Measurements from ENCODE around the gene CHST15. TPM values are rescaled to one million over a fixed set of nuclear protein-coding genes. Genes with fewer than 3 reads are reported as not detected.

The CHST15 gene
- total and polyA plus RNA-seq, 4 donors: 2.9 to 16.5 (median 6.4) TPM

DNA sequence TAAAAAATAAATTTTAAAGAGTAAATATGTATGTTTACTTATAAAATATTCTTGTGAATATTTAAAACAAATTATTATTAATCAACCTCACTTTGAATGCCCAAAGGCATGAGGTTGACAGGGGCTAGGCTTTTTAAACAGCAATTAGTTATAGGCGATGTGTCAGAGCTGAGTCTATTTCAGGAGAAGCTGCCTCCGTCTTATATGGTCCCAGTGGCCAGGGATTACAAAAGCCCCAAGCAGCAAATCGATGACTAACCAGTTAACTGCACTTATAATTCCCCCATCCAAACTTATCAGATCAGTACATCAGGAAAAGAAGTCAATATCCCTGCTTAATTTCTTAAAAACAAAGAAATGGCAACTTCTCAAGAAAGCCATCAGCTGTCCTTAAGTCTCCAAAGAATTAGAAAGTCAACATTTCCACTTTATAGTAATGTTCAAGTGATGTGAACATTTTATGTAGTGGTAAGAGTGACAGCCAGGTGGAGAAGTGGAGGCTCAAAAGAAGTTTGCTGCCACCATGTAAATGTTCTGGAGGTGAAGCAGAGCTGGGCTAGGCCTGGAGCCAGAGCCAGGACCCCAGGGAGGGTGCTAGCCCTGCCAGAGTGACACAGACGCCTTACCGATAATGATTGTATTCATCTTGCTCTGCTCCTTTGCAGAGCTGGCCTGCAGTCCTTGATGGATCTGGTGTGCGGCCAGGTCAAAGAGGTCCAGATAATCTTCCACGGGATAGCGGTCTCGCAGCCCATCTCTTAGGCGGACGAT is 51.5 kb downstream of the CHST15 start:
- peak overlapping the region in 1 of 2 donors; percentile 18 for H3K27ac ChIP-seq (ENCODE audit: low read depth in 1 of 2, low read length in 2 of 2)

DNA sequence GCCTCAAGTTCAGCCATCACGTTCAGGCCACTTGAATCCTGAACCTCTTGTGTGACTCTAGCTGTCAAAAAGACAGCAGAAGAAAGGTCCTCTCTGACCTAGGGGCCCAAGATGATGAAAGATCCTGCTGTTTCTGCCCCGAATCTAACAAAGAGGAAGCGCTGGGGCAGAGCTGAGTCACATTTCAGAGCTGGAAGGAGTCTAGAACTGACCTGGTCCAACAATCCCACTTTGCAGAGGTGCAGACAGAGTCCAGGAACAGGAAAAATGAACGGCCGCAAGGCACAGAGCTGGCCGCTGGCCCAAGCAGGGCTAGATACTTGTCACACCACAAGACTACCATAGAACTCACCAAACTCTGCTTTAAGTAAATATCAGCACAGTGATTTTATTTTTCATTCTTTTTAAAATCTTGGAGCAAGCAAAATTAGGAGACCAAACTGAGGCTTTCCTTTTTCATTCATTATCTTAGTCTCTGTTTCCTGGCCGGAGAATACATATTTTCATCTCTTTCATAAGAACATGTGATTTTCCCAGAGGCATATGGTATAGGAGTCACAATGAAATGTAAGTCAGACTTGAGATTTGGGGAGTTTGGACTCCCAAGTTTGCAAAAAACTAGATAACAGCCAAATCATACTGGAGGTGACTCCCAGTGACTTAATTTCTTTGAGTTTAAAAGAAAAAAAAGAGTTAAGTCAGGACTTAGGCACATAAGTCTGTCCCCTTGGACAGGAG is 52.8 kb downstream of the CHST15 start:
- Histone ChIP-seq H3K9me3 (ENCODE audit: control insufficient read depth in 4 of 4, low read length in 3 of 4) (no peaks in the 10 kb centered on the region), H3K27me3 (ENCODE audit: control insufficient read depth in 4 of 4, insufficient read depth in 4 of 4, low read length in 3 of 4) (no peaks in the 10 kb centered on the region), H3K36me3 (ENCODE audit: control insufficient read depth in 4 of 4, insufficient read depth in 3 of 4, low read depth in 1 of 4, low read length in 3 of 4) (peaks cover 0 to 14% (median 0%) of the 10 kb centered on the region in 4 donors), H3K27ac (ENCODE audit: low read depth in 1 of 2, low read length in 2 of 2) (peak overlapping the region in 1 of 2 donors; percentile 54), H3K9ac (ENCODE audit: low read depth in 1 of 2, low read length in 2 of 2) (no peak overlapping the region), H3K4me3 (ENCODE audit: low read depth in 1 of 3, low read length in 3 of 3) (no peak overlapping the region), H3K4me1 (ENCODE audit: control insufficient read depth in 4 of 4, insufficient read depth in 4 of 4, low read length in 3 of 4) (peaks cover 0 to 13% (median 5%) of the 10 kb centered on the region in 4 donors)
- 67% methylated on average over 7 of the region's 7 CpGs for WGBS
- DNase-seq (ENCODE audit: low spot score): no peak
- TF ChIP-seq FOXA2 (IDR thresholded peaks at IDR 0.05) (no peak), TAF1 (conservative IDR thresholded peaks at IDR 0.05) (no peak), RXRA (IDR thresholded peaks at IDR 0.05) (no peak), SP1 (IDR thresholded peaks at IDR 0.05) (no peak), FOXA1 (IDR thresholded peaks at IDR 0.05) (no peak)

More for the DNA sequence above, 51.5 kb downstream of the CHST15 start:
- no peaks in the 10 kb centered on the region for H3K27me3 ChIP-seq (ENCODE audit: control insufficient read depth in 4 of 4, insufficient read depth in 4 of 4, low read length in 3 of 4)
- H3K4me3 ChIP-seq (ENCODE audit: low read depth in 1 of 3, low read length in 3 of 3): no peak overlapping the region
- H3K36me3 ChIP-seq (ENCODE audit: control insufficient read depth in 4 of 4, insufficient read depth in 3 of 4, low read depth in 1 of 4, low read length in 3 of 4): peaks cover 0 to 12% (median 0%) of the 10 kb centered on the region in 4 donors
- 87% methylated on average over 11 of the region's 11 CpGs for WGBS
- peaks cover 0 to 13% (median 5%) of the 10 kb centered on the region in 4 donors for H3K4me1 ChIP-seq (ENCODE audit: control insufficient read depth in 4 of 4, insufficient read depth in 4 of 4, low read length in 3 of 4)
- H3K9me3 ChIP-seq (ENCODE audit: control insufficient read depth in 4 of 4, low read length in 3 of 4): no peaks in the 10 kb centered on the region
- no peak for DNase-seq (ENCODE audit: low spot score)
- no peak overlapping the region for H3K9ac ChIP-seq (ENCODE audit: low read depth in 1 of 2, low read length in 2 of 2)
- TF ChIP-seq FOXA2 (IDR thresholded peaks at IDR 0.05) (no peak), NR2F2 (IDR thresholded peaks at IDR 0.05) (no peak), TAF1 (conservative IDR thresholded peaks at IDR 0.05) (no peak), HNF4A (conservative IDR thresholded peaks at IDR 0.05) (no peak), GABPA (IDR thresholded peaks at IDR 0.05 in 1 of 2, conservative IDR thresholded peaks at IDR 0.05 in 1 of 2) (no peak), RAD21 (IDR thresholded peaks at IDR 0.05) (no peak)
- TF ChIP-seq, protein P1, sequence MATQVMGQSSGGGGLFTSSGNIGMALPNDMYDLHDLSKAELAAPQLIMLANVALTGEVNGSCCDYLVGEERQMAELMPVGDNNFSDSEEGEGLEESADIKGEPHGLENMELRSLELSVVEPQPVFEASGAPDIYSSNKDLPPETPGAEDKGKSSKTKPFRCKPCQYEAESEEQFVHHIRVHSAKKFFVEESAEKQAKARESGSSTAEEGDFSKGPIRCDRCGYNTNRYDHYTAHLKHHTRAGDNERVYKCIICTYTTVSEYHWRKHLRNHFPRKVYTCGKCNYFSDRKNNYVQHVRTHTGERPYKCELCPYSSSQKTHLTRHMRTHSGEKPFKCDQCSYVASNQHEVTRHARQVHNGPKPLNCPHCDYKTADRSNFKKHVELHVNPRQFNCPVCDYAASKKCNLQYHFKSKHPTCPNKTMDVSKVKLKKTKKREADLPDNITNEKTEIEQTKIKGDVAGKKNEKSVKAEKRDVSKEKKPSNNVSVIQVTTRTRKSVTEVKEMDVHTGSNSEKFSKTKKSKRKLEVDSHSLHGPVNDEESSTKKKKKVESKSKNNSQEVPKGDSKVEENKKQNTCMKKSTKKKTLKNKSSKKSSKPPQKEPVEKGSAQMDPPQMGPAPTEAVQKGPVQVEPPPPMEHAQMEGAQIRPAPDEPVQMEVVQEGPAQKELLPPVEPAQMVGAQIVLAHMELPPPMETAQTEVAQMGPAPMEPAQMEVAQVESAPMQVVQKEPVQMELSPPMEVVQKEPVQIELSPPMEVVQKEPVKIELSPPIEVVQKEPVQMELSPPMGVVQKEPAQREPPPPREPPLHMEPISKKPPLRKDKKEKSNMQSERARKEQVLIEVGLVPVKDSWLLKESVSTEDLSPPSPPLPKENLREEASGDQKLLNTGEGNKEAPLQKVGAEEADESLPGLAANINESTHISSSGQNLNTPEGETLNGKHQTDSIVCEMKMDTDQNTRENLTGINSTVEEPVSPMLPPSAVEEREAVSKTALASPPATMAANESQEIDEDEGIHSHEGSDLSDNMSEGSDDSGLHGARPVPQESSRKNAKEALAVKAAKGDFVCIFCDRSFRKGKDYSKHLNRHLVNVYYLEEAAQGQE (IDR thresholded peaks at IDR 0.05): no peak
- TF ChIP-seq, protein P2, sequence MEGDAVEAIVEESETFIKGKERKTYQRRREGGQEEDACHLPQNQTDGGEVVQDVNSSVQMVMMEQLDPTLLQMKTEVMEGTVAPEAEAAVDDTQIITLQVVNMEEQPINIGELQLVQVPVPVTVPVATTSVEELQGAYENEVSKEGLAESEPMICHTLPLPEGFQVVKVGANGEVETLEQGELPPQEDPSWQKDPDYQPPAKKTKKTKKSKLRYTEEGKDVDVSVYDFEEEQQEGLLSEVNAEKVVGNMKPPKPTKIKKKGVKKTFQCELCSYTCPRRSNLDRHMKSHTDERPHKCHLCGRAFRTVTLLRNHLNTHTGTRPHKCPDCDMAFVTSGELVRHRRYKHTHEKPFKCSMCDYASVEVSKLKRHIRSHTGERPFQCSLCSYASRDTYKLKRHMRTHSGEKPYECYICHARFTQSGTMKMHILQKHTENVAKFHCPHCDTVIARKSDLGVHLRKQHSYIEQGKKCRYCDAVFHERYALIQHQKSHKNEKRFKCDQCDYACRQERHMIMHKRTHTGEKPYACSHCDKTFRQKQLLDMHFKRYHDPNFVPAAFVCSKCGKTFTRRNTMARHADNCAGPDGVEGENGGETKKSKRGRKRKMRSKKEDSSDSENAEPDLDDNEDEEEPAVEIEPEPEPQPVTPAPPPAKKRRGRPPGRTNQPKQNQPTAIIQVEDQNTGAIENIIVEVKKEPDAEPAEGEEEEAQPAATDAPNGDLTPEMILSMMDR (IDR thresholded peaks at IDR 0.05; ENCODE audit: low read depth, low read length, missing input control): no peak
- TF ChIP-seq, protein P3, sequence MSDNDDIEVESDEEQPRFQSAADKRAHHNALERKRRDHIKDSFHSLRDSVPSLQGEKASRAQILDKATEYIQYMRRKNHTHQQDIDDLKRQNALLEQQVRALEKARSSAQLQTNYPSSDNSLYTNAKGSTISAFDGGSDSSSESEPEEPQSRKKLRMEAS (IDR thresholded peaks at IDR 0.05): no peak
